HepG2 (cell line): ENCODE results near the gene POLR1H. TPM values are rescaled to one million over a fixed set of nuclear protein-coding genes. Genes with fewer than 3 reads are reported as not detected.

Experiments
- CEBPB ChIP-seq: IDR thresholded peaks from 2 replicates; pipeline ENCODE4 v1.6.1; 2011; ENCODE audit warnings: low read depth, low read length, improper control_type of control experiment, borderline replicate concordance
- IKZF4 ChIP-seq: sonication (generic); formaldehyde crosslinking; IDR thresholded peaks from 2 replicates; pipeline ENCODE4 v1.5.1; 2020; ENCODE audit warnings: borderline replicate concordance, mild to moderate bottlenecking, low read depth, missing genetic modification reagents; ENCODE audit errors: not compliant biosample characterization
- KDM3A ChIP-seq: IDR thresholded peaks from 2 replicates; pipeline ENCODE4 v1.6.1; 2018; ENCODE audit warnings: low read depth, missing compliant biosample characterization
- NR2F6 ChIP-seq, 2 experiments: IDR thresholded peaks; 2 replicates each; pipeline ENCODE4 v1.6.1; 2016; ENCODE audit warnings: antibody characterized with exemption in 1 of 2, mild to moderate bottlenecking in 1 of 2
- POLR2AphosphoS5 ChIP-seq: IDR thresholded peaks from 2 replicates; pipeline ENCODE4 v1.6.1; 2012; ENCODE audit warnings: low read depth, low read length
- RNF2 ChIP-seq: fragments of 450-650 bp; conservative IDR thresholded peaks from 2 replicates; pipeline ENCODE4 v1.6.1; 2016; ENCODE audit warnings: low read depth
- ZBTB40 ChIP-seq, 2 experiments: fragments of 450-650 bp in 1 of 2; sonication (generic) in 1 of 2; formaldehyde crosslinking in 1 of 2; IDR thresholded peaks; 2 replicates each; pipeline versions ENCODE4 v1.6.1 to v1.8.0; 2016 to 2022; ENCODE audit warnings: antibody characterized with exemption in 1 of 2, mild to moderate bottlenecking in 1 of 2, missing genetic modification reagents in 1 of 2
- ZKSCAN8 ChIP-seq: IDR thresholded peaks from 2 replicates; pipeline ENCODE4 v1.6.1; 2016; ENCODE audit warnings: borderline replicate concordance, missing genetic modification reagents, missing compliant biosample characterization
- ZNF670 ChIP-seq: sonication (generic); formaldehyde crosslinking; IDR thresholded peaks from 2 replicates; pipeline ENCODE4 v1.8.0; 2022; ENCODE audit warnings: mild to moderate bottlenecking, missing genetic modification reagents, borderline replicate concordance
- ZNF713 ChIP-seq: sonication (generic); formaldehyde crosslinking; IDR thresholded peaks from 2 replicates; pipeline ENCODE4 v1.4.0; 2020; ENCODE audit warnings: mild to moderate bottlenecking, missing genetic modification reagents
- ZSCAN12 ChIP-seq: sonication (generic); formaldehyde crosslinking; IDR thresholded peaks from 2 replicates; pipeline ENCODE4 v1.9.0; 2021; ENCODE audit warnings: mild to moderate bottlenecking, missing genetic modification reagents
- polyA plus RNA-seq, 8 experiments: library from polyadenylated mRNA; depleted of rRNA in 3 of 8; stranded (reverse) in 7 of 8; unstranded in 1 of 8; fragments of >200 nt; fragmentation: Illumina TruSeq in 4 of 8; extraction: Trizol in 4 of 8; gene quantifications; 2 replicates each; pipeline versions ENCODE4 v1.2.1 to v1.2.3, GENCODE V29; 2011 to 2016; ENCODE audit warnings: low read depth in 4 of 8, missing spikeins in 1 of 8, mixed read lengths in 1 of 8; ENCODE audit not compliant: insufficient read depth in 1 of 8
- total RNA-seq, 5 experiments: library from RNA; depleted of rRNA; stranded (reverse); fragments of >200 nt; fragmentation: Illumina TruSeq; extraction: Trizol; gene quantifications; 2 replicates each; pipeline ENCODE4 v1.2.3, GENCODE V29; 2016; ENCODE audit warnings: low read depth in 1 of 5
- TF ChIP-seq, protein P1 (sequence below): sonication (generic); formaldehyde crosslinking; IDR thresholded peaks from 2 replicates; pipeline ENCODE4 v1.5.0; 2020; ENCODE audit warnings: missing genetic modification reagents

Gene POLR1H
- total and polyA plus RNA-seq, 2 of the 13 experiments (the other 11 are each of a cell fraction or from before 2014, with no cell fraction given) = 61.4 to 79.8 TPM

DNA sequence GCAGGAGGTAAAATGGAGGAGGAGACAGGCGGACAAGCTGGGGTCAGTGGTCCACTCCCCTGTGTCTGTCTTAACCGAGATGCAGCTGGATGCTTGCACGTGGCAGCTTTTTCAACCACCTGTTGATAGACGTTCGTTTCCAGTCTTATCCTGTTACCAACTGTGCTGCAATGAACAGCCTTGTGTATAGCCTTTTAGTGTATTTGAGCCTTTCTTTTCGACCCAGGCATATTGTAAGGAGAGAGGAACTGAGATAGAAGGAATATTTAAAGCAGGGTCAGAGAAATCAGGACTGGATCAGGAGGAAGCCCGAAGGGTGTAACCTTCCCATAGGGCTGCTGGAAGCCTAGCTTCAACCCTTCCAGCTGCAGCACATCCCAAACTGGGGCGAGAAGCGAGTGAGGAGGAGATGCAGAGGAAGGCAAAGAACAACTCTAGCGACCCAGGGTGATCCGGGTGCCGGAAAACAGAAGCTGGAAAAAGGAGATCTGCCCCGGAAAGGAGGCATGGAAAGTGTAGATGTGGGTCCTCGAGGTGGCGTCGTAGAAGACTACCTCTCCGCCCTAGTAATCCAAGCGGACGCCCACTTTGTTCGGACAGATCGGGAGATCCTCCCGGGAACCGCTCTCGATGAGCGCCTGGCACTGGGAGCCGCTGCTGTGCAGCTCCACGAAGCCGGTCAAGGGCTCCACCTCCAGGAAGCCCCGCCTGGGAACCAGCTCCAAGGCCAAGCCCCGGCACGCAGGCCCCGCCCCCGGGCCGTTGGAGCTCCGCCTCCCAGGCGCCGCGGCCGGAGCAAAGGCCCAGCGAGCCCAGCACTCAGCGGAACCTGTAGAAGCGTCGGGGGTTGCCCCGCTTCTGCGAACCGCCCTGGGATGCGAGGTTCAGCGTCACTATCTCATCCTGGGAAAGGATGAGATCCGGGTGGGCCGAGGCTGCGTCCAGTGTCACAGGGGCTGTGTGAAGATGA is 40.7 kb downstream of the POLR1H start (continued):
- no peak for TF ChIP-seq ZBTB40 (IDR thresholded peaks at IDR 0.05)
- no peak for TF ChIP-seq ZBTB40 (CRISPR knock-in tag; IDR thresholded peaks at IDR 0.05)
- peak; percentile 73 for TF ChIP-seq IKZF4 (CRISPR knock-in tag)
- no peak for TF ChIP-seq CEBPB
- TF ChIP-seq ZKSCAN8 (CRISPR knock-in tag) = peak; percentile 76
- no peak; the same call in 1 of the 2 replicates for TF ChIP-seq KDM3A (CRISPR knock-in tag)
- no peak for TF ChIP-seq ZSCAN12 (CRISPR knock-in tag)
- TF ChIP-seq, protein P1, sequence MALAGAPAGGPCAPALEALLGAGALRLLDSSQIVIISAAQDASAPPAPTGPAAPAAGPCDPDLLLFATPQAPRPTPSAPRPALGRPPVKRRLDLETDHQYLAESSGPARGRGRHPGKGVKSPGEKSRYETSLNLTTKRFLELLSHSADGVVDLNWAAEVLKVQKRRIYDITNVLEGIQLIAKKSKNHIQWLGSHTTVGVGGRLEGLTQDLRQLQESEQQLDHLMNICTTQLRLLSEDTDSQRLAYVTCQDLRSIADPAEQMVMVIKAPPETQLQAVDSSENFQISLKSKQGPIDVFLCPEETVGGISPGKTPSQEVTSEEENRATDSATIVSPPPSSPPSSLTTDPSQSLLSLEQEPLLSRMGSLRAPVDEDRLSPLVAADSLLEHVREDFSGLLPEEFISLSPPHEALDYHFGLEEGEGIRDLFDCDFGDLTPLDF (CRISPR knock-in tag) = no peak
- TF ChIP-seq POLR2AphosphoS5 = peak; percentile 99
- TF ChIP-seq NR2F6 (IDR thresholded peaks at IDR 0.05) = no peak
- TF ChIP-seq NR2F6 (CRISPR knock-in tag; IDR thresholded peaks at IDR 0.05) = peak; percentile 68
- TF ChIP-seq RNF2 = no peak
- TF ChIP-seq ZNF670 (CRISPR knock-in tag) = no peak
- TF ChIP-seq ZNF713 = no peak
